ENCODE measurements around the gene RITA1. TPM values are rescaled to one million over a fixed set of nuclear protein-coding genes. Genes with fewer than 3 reads are reported as not detected.

The RITA1 gene
- total and polyA plus RNA-seq, 2 experiments from 2014 or later = 20.0 to 40.4 TPM

GRCh38 chr12:113164014-113164413 is 21.5 kb upstream of the RITA1 start (continued):
- TF ChIP-seq ZNF462 (CRISPR knock-in tag; IDR thresholded peaks at IDR 0.05) (no peak), JUNB (IDR thresholded peaks at IDR 0.05; ENCODE audit: unreplicated experiment) (no peak), ZNF114 (CRISPR knock-in tag; IDR thresholded peaks at IDR 0.05) (no peak), EZH2phosphoT487 (IDR thresholded peaks at IDR 0.05; ENCODE audit: unreplicated experiment) (no peak), STAT1 (IDR thresholded peaks at IDR 0.05; ENCODE audit: unreplicated experiment) (no peak), ZNF331 (CRISPR knock-in tag; IDR thresholded peaks at IDR 0.05; ENCODE audit: low read depth) (no peak), POLR2AphosphoS5 (IDR thresholded peaks at IDR 0.05; ENCODE audit: low read depth) (no peak), EZH2 (IDR thresholded peaks at IDR 0.05; ENCODE audit: low read depth, unreplicated experiment) (no peak)

- Mint-ChIP-seq H3K27ac (no peak overlapping the region), H3K4me3 (no peak overlapping the region), H3K27me3 (ENCODE audit: insufficient read depth, low read depth, poor library complexity) (peaks cover 23% of the 10 kb centered on the region), H3K9me3 (peaks cover 3% of the 10 kb centered on the region; the same call in 1 of the 3 replicates), H3K4me1 (peaks cover 21% of the 10 kb centered on the region), H3K36me3 (ENCODE audit: low read depth) (peaks cover 65% of the 10 kb centered on the region)
- Histone ChIP-seq H4K20me1 (replicated peaks; ENCODE audit: insufficient read depth) (peaks cover 14% of the 10 kb centered on the region; the same call in 1 of the 2 replicates), H3K4me3 (no peak overlapping the region), H3K36me3 (ENCODE audit: insufficient read depth) (peaks cover 17% of the 10 kb centered on the region), H2AFZ (no peak overlapping the region), H3K9me2 (ENCODE audit: insufficient read depth) (no peaks in the 10 kb centered on the region), H3K79me2 (replicated peaks; ENCODE audit: insufficient read depth) (no peaks in the 10 kb centered on the region; the same call in 1 of the 2 replicates), H3F3A (replicated peaks; ENCODE audit: low read depth) (peaks cover 11% of the 10 kb centered on the region; the same call in 1 of the 2 replicates), H3K27me3 (ENCODE audit: insufficient read depth) (no peaks in the 10 kb centered on the region), H3K4me1 (ENCODE audit: insufficient read depth) (peaks cover 9% of the 10 kb centered on the region; the same call in 1 of the 2 replicates), H3K27ac (ENCODE audit: low read depth) (no peak overlapping the region), H3K4me2 (no peak overlapping the region)
- DNase-seq (ENCODE audit: low spot score) (no peak), ATAC-seq (no peak)
- no peak for TF ChIP-seq STAT1 (IDR thresholded peaks at IDR 0.05; ENCODE audit: unreplicated experiment)
- no peak for TF ChIP-seq CTCF (conservative IDR thresholded peaks at IDR 0.05; ENCODE audit: low read depth in 2 of 2)
- TF ChIP-seq POLR2AphosphoS5 (IDR thresholded peaks at IDR 0.05; ENCODE audit: low read depth) = no peak
- TF ChIP-seq ETS1 (IDR thresholded peaks at IDR 0.05) = no peak
- TF ChIP-seq ZNF331 (CRISPR knock-in tag; IDR thresholded peaks at IDR 0.05; ENCODE audit: low read depth) = no peak
- no peak for TF ChIP-seq EZH2 (IDR thresholded peaks at IDR 0.05; ENCODE audit: low read depth, unreplicated experiment)
These were observed 19.7 kb upstream of the RITA1 start for GRCh38 chr12:113165521-113166450.
